ENCODE results near the gene IFI6.

Gene IFI6

DNA sequence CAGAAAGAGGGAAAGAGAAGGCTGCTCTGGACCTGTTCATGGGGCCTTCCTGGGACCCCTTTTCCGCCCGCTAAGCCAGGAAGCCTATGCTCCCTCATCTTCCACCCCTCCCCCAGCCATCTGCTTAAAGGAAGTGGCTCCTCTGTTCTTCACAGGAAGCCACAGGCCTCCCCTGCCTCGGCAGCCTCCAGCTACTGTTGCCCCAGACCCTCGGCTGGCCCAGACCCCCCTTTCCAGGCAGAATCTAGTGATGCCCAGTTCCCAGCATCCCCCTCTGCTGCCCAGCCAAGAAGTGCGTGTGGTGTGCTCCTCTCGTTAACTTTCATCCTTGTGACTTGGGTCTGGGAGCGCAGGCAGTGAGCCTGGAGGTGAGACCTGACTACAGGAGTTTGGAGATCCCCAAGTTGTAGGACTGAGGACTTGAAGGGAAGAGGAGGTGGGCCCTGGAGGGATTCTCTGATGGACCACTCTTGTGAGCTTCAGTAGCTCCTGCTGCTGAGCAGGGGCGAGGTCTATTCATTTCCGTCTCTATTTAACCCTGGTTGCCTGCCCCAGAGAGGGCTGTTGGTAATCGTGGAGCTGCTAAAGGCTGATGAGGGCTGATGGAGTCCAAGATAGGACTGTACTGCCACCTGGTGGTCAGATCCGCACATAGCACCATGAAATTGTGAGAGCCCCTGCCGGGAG lies 9.1 kb downstream of the IFI6 start:
- no peak overlapping the region for H3K4me3 ChIP-seq (ENCODE audit: control insufficient read depth, low read depth, low read length)
- DNase-seq (ENCODE audit: low read depth): peak; percentile 78
- TF ChIP-seq, protein P1, sequence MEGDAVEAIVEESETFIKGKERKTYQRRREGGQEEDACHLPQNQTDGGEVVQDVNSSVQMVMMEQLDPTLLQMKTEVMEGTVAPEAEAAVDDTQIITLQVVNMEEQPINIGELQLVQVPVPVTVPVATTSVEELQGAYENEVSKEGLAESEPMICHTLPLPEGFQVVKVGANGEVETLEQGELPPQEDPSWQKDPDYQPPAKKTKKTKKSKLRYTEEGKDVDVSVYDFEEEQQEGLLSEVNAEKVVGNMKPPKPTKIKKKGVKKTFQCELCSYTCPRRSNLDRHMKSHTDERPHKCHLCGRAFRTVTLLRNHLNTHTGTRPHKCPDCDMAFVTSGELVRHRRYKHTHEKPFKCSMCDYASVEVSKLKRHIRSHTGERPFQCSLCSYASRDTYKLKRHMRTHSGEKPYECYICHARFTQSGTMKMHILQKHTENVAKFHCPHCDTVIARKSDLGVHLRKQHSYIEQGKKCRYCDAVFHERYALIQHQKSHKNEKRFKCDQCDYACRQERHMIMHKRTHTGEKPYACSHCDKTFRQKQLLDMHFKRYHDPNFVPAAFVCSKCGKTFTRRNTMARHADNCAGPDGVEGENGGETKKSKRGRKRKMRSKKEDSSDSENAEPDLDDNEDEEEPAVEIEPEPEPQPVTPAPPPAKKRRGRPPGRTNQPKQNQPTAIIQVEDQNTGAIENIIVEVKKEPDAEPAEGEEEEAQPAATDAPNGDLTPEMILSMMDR (conservative IDR thresholded peaks at IDR 0.05; ENCODE audit: control insufficient read depth, insufficient read depth, low read depth, low read length): peak; percentile 86

DNA sequence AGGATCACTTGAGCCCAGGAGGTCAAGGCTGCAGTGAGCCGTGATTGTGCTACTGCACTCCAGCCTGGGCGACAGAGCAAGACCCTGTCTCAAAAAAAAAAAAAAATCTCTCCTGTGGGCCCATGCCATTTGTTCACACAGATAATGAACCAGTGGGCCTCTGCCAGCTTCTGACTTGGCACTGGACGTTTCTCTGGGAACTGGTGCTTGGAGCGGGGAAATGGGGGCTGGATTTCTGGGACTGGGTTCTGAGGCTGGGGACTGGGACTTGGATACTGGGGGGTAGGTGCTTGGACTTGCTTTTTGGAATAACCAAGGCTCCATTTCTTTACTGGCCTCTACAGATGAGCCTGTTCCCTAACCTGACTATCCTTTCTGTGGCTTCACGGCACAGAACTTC lies 9.7 kb downstream of the IFI6 start:
- TF ChIP-seq, protein P1 (conservative IDR thresholded peaks at IDR 0.05; ENCODE audit: control insufficient read depth, insufficient read depth, low read depth, low read length): no peak
- no peak overlapping the region for H3K4me3 ChIP-seq (ENCODE audit: control insufficient read depth, low read depth, low read length)
- no peak for DNase-seq (ENCODE audit: low read depth)

DNA sequence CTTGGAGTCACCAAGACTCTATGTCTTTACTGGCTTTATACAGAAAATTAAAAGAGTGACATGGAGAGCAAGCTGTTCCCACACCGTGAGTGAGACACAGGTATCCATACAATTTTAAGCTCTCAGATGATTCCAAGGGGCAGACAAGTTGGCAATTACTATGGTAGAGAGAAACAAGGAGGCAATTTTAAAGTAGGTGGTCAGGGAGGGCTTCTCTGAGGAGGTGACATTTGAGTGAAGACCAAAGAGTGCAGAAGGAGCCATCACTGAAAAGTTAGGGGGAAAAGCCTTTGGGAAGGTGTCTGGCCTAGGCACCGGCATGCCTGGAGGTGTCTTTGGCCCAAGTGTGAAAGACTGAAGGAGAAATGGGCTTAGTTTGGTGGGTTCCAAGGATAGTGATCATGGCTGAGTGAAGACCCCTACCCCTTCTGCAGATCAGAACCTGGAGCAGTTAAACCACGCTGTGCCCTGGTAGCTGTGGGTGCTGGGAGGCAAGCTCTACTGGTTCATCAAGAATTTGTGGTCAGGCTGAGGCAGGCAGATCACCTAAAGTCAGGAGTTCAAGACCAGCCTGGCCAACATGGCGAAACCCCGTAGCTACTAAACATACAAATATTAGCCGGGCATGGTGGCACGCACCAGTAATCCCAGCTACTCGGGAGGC lies 10.4 kb downstream of the IFI6 start:
- no peak for DNase-seq (ENCODE audit: low read depth)
- H3K4me3 ChIP-seq (ENCODE audit: control insufficient read depth, low read depth, low read length): no peak overlapping the region
- TF ChIP-seq, protein P1 (conservative IDR thresholded peaks at IDR 0.05; ENCODE audit: control insufficient read depth, insufficient read depth, low read depth, low read length): no peak

DNA sequence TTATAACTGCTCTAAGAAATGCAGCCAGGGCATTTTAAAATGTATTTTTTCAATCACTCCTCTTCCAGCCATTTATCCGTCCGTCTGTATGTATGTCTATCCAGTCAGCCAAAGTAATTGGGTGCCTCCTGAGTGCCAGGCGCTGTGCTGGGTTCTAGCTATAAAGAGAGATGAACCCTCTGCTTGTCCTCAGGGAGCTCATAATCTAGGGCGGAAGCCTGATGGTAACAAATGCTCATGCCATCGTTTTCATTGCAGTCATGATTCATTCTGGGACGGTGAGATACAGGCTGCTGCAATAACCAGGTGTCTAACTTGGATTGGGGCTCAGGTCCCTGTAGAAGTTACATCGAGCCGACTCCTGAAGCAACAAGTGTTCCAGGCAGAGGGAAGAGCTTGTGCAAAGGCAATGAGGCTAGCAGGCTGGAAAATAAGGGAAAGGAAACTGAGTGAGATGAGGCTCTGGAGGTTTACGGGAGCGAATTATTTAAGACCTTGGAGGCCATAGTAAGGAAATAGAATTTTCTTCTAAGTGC lies 11.6 kb downstream of the IFI6 start:
- H3K4me3 ChIP-seq (ENCODE audit: control insufficient read depth, low read depth, low read length): peak overlapping the region; percentile 41
- TF ChIP-seq, protein P1 (conservative IDR thresholded peaks at IDR 0.05; ENCODE audit: control insufficient read depth, insufficient read depth, low read depth, low read length): no peak
- DNase-seq (ENCODE audit: low read depth): peak; percentile 24

DNA sequence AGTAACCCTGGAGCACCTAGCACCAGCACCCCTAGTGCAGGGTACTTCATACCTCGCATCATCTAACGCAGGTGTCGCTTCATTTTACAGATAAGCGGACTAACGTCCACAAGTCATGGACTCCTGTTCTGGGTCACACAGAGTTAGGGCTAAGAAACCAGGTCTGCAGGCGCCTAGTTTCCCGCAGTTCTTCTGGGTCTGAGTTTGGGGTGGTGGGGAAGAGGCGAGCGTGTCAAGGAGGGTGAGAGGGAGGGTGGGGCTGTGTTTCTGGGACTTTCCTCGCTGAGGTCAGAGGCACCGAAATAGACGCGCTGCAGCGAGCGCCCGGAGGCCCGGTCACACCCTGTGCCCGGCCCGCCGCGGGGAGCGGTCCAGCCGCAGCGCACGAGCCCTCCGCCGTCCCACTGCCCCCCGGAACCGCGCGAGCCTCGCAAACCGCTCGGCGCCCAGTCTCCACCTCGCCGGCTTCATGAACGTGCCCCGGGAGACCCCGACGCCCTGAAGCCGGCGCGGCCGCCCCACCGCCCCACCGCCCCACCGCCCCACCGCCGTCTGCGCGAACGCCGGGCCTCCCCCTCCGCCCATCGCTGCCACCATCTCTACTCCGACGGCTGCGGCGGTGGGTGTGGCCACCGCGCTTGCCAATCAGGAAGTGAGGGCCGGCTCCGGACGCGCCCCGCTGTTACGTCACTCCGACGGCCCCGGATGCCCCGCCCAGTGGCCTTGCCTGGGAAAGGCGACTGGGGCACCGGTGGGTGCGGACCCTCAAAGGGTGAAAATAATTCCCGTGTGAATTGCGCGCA lies 12.3 kb downstream of the IFI6 start:
- peak overlapping the region; percentile 41 for H3K4me3 ChIP-seq (ENCODE audit: control insufficient read depth, low read depth, low read length)
- TF ChIP-seq, protein P1 (conservative IDR thresholded peaks at IDR 0.05; ENCODE audit: control insufficient read depth, insufficient read depth, low read depth, low read length): no peak
- peak; percentile 76 for DNase-seq (ENCODE audit: low read depth)

DNA sequence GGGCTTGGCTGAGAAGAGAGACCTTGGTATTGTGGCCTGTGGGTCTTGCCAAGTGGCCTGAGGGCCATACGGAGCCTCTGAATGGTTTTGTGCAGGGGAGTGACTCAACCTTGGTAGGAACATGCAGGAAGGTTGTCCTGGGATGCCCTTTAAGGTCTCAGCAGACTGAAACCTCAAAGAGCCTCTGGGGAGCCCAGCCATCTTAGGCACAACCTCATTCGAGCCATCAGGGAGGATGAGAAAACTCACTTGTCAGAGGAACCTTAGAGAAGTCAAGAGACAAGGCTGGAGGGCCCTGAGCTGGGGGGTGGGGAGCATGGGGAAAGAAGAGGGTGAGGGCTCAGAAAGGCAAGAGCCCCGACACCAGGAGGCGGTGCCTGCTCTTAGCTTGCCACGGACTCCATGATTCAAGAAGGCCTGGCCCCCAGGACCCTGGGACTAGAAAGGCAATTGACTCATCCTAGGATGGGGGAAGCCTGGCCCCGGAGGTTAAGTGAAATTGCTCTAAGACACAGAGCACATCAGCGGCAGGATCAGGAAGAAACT lies 13.0 kb downstream of the IFI6 start:
- peak overlapping the region; percentile 41 for H3K4me3 ChIP-seq (ENCODE audit: control insufficient read depth, low read depth, low read length)
- peak; percentile 95 for DNase-seq (ENCODE audit: low read depth)

More for the DNA sequence above, 13.0 kb downstream of the IFI6 start:
- TF ChIP-seq, protein P1 (conservative IDR thresholded peaks at IDR 0.05; ENCODE audit: control insufficient read depth, insufficient read depth, low read depth, low read length): no peak

Measured in fibroblast of mammary gland (primary cell).